H9 (cell line): ENCODE data around the gene PRSS2. TPM values are rescaled to one million over a fixed set of nuclear protein-coding genes. Genes with fewer than 3 reads are reported as not detected.
"Not testable (repeated sequence)": the region's sequence is repeated elsewhere in the genome, so short reads cannot be mapped to it uniquely, and the experiment has no call there.

Source experiments
- DNase-seq: peaks from one replicate; pipeline ENCODE4 v3.0.0-alpha.2; 2017
- H2AFZ ChIP-seq: one replicate; pipeline ENCODE4 v1.6.1; 2013; ENCODE audit warnings: mild to moderate bottlenecking, low read length, control low read depth, moderate library complexity
- H2AK5ac ChIP-seq: 2 replicates; pipeline ENCODE4 v1.6.1; 2013; ENCODE audit warnings: low read length, control low read depth, mixed read lengths; ENCODE audit not compliant: insufficient read length
- H2BK120ac ChIP-seq: one replicate; pipeline ENCODE4 v1.6.1; 2013; ENCODE audit warnings: low read depth, mild to moderate bottlenecking, low read length, control low read depth, inconsistent platforms; ENCODE audit not compliant: poor library complexity, severe bottlenecking
- H2BK12ac ChIP-seq: 2 replicates; pipeline ENCODE4 v1.6.1; 2013; ENCODE audit warnings: low read length, control low read depth, mixed read lengths, low read depth; ENCODE audit not compliant: insufficient read length
- H2BK15ac ChIP-seq: 2 replicates; pipeline ENCODE4 v1.6.1; 2013; ENCODE audit warnings: low read depth, low read length, control low read depth
- H2BK20ac ChIP-seq: one replicate; pipeline ENCODE4 v1.6.1; 2013; ENCODE audit warnings: low read depth, mild to moderate bottlenecking, low read length, control low read depth, inconsistent platforms; ENCODE audit not compliant: poor library complexity, severe bottlenecking
- H2BK5ac ChIP-seq: 2 replicates; pipeline ENCODE4 v1.6.1; 2013; ENCODE audit warnings: low read length, control low read depth, mixed read lengths; ENCODE audit not compliant: insufficient read length
- H3K14ac ChIP-seq: 2 replicates; pipeline ENCODE4 v1.6.1; 2013; ENCODE audit warnings: low read length, control low read depth; ENCODE audit not compliant: insufficient read depth
- H3K18ac ChIP-seq: 2 replicates; pipeline ENCODE4 v1.6.1; 2013; ENCODE audit warnings: low read depth, mild to moderate bottlenecking, mixed read lengths, low read length, control low read depth; ENCODE audit not compliant: insufficient read length
- H3K23ac ChIP-seq: 2 replicates; pipeline ENCODE4 v1.6.1; 2013; ENCODE audit warnings: low read length, control low read depth, mixed read lengths, low read depth; ENCODE audit not compliant: insufficient read length
- H3K23me2 ChIP-seq: 2 replicates; pipeline ENCODE4 v1.6.1; 2013; ENCODE audit warnings: low read depth, mild to moderate bottlenecking, mixed read lengths, low read length, control low read depth; ENCODE audit not compliant: insufficient read length, poor library complexity, severe bottlenecking
- H3K27ac ChIP-seq: 2 replicates; pipeline ENCODE4 v1.5.1; 2013; ENCODE audit warnings: low read length, control low read depth, mixed read lengths, low read depth; ENCODE audit not compliant: insufficient read length
- H3K27me3 ChIP-seq: 2 replicates; pipeline ENCODE4 v1.6.1; 2013; ENCODE audit warnings: low read length, control low read depth, inconsistent platforms; ENCODE audit not compliant: insufficient read depth
- H3K4ac ChIP-seq: 2 replicates; pipeline ENCODE4 v1.6.1; 2013; ENCODE audit warnings: low read depth, mild to moderate bottlenecking, control low read depth, inconsistent platforms, low read length, moderate library complexity
- H3K4me1 ChIP-seq: 2 replicates; pipeline ENCODE4 v1.6.1; 2013; ENCODE audit warnings: low read length, control low read depth, inconsistent platforms; ENCODE audit not compliant: insufficient read depth
- H3K4me2 ChIP-seq: 2 replicates; pipeline ENCODE4 v1.6.1; 2013; ENCODE audit warnings: low read length, control low read depth, mixed read lengths; ENCODE audit not compliant: insufficient read length, insufficient read depth
- H3K56ac ChIP-seq: 2 replicates; pipeline ENCODE4 v1.6.1; 2013; ENCODE audit warnings: low read depth, mild to moderate bottlenecking, mixed read lengths, low read length, control low read depth; ENCODE audit not compliant: insufficient read length
- H3K79me1 ChIP-seq: 2 replicates; pipeline ENCODE4 v1.6.1; 2013; ENCODE audit warnings: low read depth, mild to moderate bottlenecking, moderate library complexity, low read length, control low read depth, inconsistent platforms; ENCODE audit not compliant: insufficient read depth, poor library complexity, severe bottlenecking
- H3K79me2 ChIP-seq: 2 replicates; pipeline ENCODE4 v1.6.1; 2013; ENCODE audit warnings: low read length, control low read depth, inconsistent platforms; ENCODE audit not compliant: insufficient read depth
- H3K9ac ChIP-seq: 2 replicates; pipeline ENCODE4 v1.6.1; 2013; ENCODE audit warnings: low read length, control low read depth, mixed read lengths; ENCODE audit not compliant: insufficient read length; ENCODE audit errors: extremely low read depth
- H3K9me3 ChIP-seq: one replicate; pipeline ENCODE4 v1.6.1; 2013; ENCODE audit warnings: low read depth, low read length, inconsistent platforms; ENCODE audit not compliant: control insufficient read depth
- H3T11ph ChIP-seq: one replicate; pipeline ENCODE4 v1.6.1; 2013; ENCODE audit warnings: mild to moderate bottlenecking, low read length, control low read depth, inconsistent platforms
- H4K20me1 ChIP-seq: one replicate; pipeline ENCODE4 v1.6.1; 2013; ENCODE audit not compliant: control insufficient read depth, insufficient read length, insufficient read depth
- H4K5ac ChIP-seq: 2 replicates; pipeline ENCODE4 v1.6.1; 2013; ENCODE audit warnings: low read depth, mild to moderate bottlenecking, mixed read lengths, low read length, control low read depth; ENCODE audit not compliant: insufficient read length
- H4K8ac ChIP-seq: replicated peaks from 2 replicates; pipeline ENCODE4 v1.6.1; 2013; ENCODE audit warnings: low read length, control low read depth, mixed read lengths, low read depth; ENCODE audit not compliant: insufficient read length
- H4K91ac ChIP-seq: 2 replicates; pipeline ENCODE4 v1.6.1; 2013; ENCODE audit warnings: low read depth, mild to moderate bottlenecking, moderate library complexity, mixed read lengths, low read length, control low read depth; ENCODE audit not compliant: insufficient read length
- H3K27ac Mint-ChIP-seq, 3 experiments: 2 replicates in 2 of 3; 3 replicates in 1 of 3; pipeline ENCODE4 v1.8.0; 2020 to 2021; ENCODE audit warnings: mixed read lengths in 3 of 3, mild to moderate bottlenecking in 1 of 3, moderate library complexity in 1 of 3
- H3K27me3 Mint-ChIP-seq: 2 replicates; pipeline ENCODE4 v1.8.0; 2021; ENCODE audit warnings: low read depth, mild to moderate bottlenecking, moderate library complexity, mixed read lengths
- H3K36me3 Mint-ChIP-seq, 3 experiments: 2 replicates in 2 of 3; 3 replicates in 1 of 3; pipeline ENCODE4 v1.8.0; 2020 to 2021; ENCODE audit warnings: low read depth in 3 of 3, mixed read lengths in 3 of 3; ENCODE audit not compliant: insufficient read depth in 1 of 3
- H3K4me1 Mint-ChIP-seq, 2 experiments: 2 replicates each; pipeline ENCODE4 v1.8.0; 2020; ENCODE audit warnings: mixed read lengths in 2 of 2
- H3K4me3 Mint-ChIP-seq, 2 experiments: 2 replicates in 1 of 2; 3 replicates in 1 of 2; pipeline ENCODE4 v1.8.0; 2020 to 2021; ENCODE audit warnings: mild to moderate bottlenecking in 2 of 2, mixed read lengths in 2 of 2, moderate library complexity in 1 of 2
- H3K9me3 Mint-ChIP-seq, 2 experiments: 2 replicates in 1 of 2; 3 replicates in 1 of 2; pipeline ENCODE4 v1.8.0; 2020; ENCODE audit warnings: mild to moderate bottlenecking in 2 of 2, mixed read lengths in 2 of 2, moderate library complexity in 1 of 2
- CTCF ChIP-seq: fragments of 200-600 bp; sonication (generic); conservative IDR thresholded peaks from 3 replicates; pipeline ENCODE4 v1.8.0; 2021; ENCODE audit warnings: antibody characterized with exemption, mild to moderate bottlenecking
- WGBS: extraction: QIAGEN DNeasy Blood & Tissue Kit; methylation state at CpG from one replicate; pipeline ENCODE4 v1.1.7; 2013; ENCODE audit warnings: missing lambda C conversion rate, low lambda C conversion rate, mixed read lengths; ENCODE audit not compliant: insufficient read length; ENCODE audit errors: extremely low coverage; 5-methylcytosine and 5-hydroxymethylcytosine counted together
- total RNA-seq: library from RNA; stranded (reverse); gene quantifications from 2 replicates; pipeline ENCODE4 v1.2.1, GENCODE V29; 2021

Gene PRSS2
- total RNA-seq, 1 experiment from 2014 or later, result not detected

GRCh38 chr7:142753366-142753765 lies 17.4 kb upstream of the PRSS2 start:
- Mint-ChIP-seq H3K36me3 (no peaks in the 10 kb centered on the region; a peak in 1 of 7 replicates), H3K4me3 (no peak overlapping the region), H3K27me3 (peaks cover 11% of the 10 kb centered on the region), H3K27ac (no peak overlapping the region), H3K9me3 (peaks cover 0 to 3% of the 10 kb centered on the region in 2 experiments; a peak in 2 of 5 replicates), H3K4me1 (peaks cover 0 to 6% of the 10 kb centered on the region in 2 experiments; a peak in 1 of 4 replicates)
- Histone ChIP-seq H4K91ac (no peak overlapping the region), H3K4ac (no peak overlapping the region), H2AK5ac (no peak overlapping the region), H2BK5ac (no peak overlapping the region), H3K9ac (no peak overlapping the region), H4K20me1 (no peaks in the 10 kb centered on the region), H3K14ac (no peak overlapping the region), H2AFZ (no peak overlapping the region), H3K27me3 (no peaks in the 10 kb centered on the region), H2BK120ac (no peak overlapping the region), H3K23me2 (no peaks in the 10 kb centered on the region), H2BK15ac (no peak overlapping the region), H2BK12ac (no peak overlapping the region), H3K4me2 (no peak overlapping the region), H3K9me3 (no peaks in the 10 kb centered on the region), H3K79me1 (no peaks in the 10 kb centered on the region), H4K5ac (no peak overlapping the region), H2BK20ac (no peak overlapping the region), H3K56ac (no peak overlapping the region), H3K4me1 (no peaks in the 10 kb centered on the region; the same call in 1 of the 2 replicates), H3K27ac (no peak overlapping the region), H3K18ac (no peak overlapping the region), H3K23ac (no peak overlapping the region), H3K79me2 (no peaks in the 10 kb centered on the region), H3T11ph (no peak overlapping the region), H4K8ac (no peak overlapping the region)
- no CpG with 5 or more reads among the region's 8 CpGs for WGBS
- no peak for DNase-seq
- TF ChIP-seq CTCF, result no peak

- not testable (repeated sequence) for H2BK5ac ChIP-seq, H3K79me1 ChIP-seq, H3K4me3 Mint-ChIP-seq, H2BK15ac ChIP-seq, H4K8ac ChIP-seq, H3K56ac ChIP-seq, H3K23me2 ChIP-seq, H4K91ac ChIP-seq, H2BK120ac ChIP-seq, H3T11ph ChIP-seq, H3K23ac ChIP-seq, DNase-seq, H4K5ac ChIP-seq, H2BK20ac ChIP-seq, H2AFZ ChIP-seq, H3K27ac ChIP-seq, H3K79me2 ChIP-seq, H3K9me3 Mint-ChIP-seq, H3K36me3 Mint-ChIP-seq, H3K9me3 ChIP-seq, H3K9ac ChIP-seq, H3K27me3 ChIP-seq, H3K4ac ChIP-seq, H3K4me1 Mint-ChIP-seq, H3K4me1 ChIP-seq, H3K27ac Mint-ChIP-seq, H4K20me1 ChIP-seq, H3K18ac ChIP-seq, H2AK5ac ChIP-seq, H2BK12ac ChIP-seq, H3K27me3 Mint-ChIP-seq, H3K14ac ChIP-seq, H3K4me2 ChIP-seq
- no CpG with 5 or more reads among the region's 5 CpGs for whole genome bisulfite sequencing
Observed at GRCh38 chr7:142753925-142754491, 16.8 kb upstream of the PRSS2 start.
